Stomach (tissue), 4 donors: ENCODE results near the gene YPEL2.
A peak's percentile ranks its signal among the peaks of the same experiment; 100 is the strongest.

ENCODE experiments used
- CTCF ChIP-seq, 7 experiments: fragments of 450-650 bp in 4 of 7; fragments of 200-600 bp in 3 of 7; sonication (generic) in 3 of 7; IDR thresholded peaks; one replicate each; pipeline ENCODE4 v1.5.1; 2016 to 2019; ENCODE audit warnings: antibody characterized with exemption in 7 of 7, control low read depth in 2 of 7, mild to moderate bottlenecking in 1 of 7
- POLR2AphosphoS5 ChIP-seq, 3 donors: sonication (generic); formaldehyde crosslinking; IDR thresholded peaks; one replicate each; pipeline ENCODE4 v1.6.1; 2016; ENCODE audit warnings: antibody characterized with exemption in 3 of 3

- TF ChIP-seq POLR2AphosphoS5 (IDR thresholded peaks at IDR 0.05) (peak in 1 of 3 donors; percentile 9), CTCF (IDR thresholded peaks at IDR 0.05) (no peak)
Observed at GRCh38 chr17:59427996-59428395, 96.5 kb downstream of the YPEL2 start.
